C4-2B (cell line): ENCODE measurements around the gene CHN1.

Experiments
- H3K27ac ChIP-seq: fragments of 450-650 bp; 2 replicates; pipeline ENCODE4 v1.5.1; 2017
- ZFX ChIP-seq: fragments of 450-650 bp; IDR thresholded peaks from 2 replicates; pipeline ENCODE4 v1.6.1; 2017
- TF ChIP-seq, protein P1 (sequence below): fragments of 450-650 bp; conservative IDR thresholded peaks from 2 replicates; pipeline ENCODE4 v1.5.1; 2017; ENCODE audit warnings: mild to moderate bottlenecking

The CHN1 gene

DNA sequence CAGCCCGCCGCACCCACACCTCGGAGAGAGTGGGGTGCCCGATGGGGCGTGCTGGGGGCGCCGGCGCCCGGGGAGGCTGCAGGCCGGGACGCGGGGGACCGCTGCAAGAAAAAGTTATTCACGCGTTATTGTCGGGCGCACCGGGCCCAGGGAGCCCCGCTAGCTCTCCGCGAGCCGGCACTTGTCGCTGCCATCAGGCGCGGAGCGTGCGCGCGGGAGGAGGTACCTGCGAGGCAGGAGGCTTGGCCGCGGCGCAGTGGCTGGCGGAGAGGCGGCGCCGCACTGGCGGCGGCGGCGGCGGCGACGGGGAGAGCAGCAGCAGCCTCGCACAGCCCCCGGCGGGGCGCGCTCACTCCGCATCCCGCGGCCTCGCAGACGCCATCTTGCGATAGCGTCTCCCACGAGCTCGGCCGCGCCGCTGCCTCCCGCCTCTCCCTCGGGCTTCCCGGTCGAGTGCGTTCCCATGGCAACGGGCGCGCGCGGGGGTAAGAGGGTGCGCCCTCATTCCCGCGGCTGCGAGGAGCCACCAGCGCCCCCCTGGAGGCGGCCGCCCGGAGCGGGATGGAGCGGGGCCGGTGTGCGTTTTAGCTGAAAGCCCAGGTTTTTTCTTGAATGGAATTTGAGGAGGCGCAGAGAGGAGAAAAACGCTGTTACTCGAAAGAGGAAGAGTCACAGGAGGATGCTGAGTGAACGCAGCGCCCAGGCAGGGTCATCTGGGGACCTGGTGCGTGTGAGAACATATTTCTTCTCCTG, at the start of gene CHN1:
Gene CHN1, minus strand, starts transcription at position 402 of the 753 bp plus-strand sequence. CDS start 469 bp downstream, outside the sequence.
- TF ChIP-seq ZFX, result no peak
- TF ChIP-seq, protein P1, sequence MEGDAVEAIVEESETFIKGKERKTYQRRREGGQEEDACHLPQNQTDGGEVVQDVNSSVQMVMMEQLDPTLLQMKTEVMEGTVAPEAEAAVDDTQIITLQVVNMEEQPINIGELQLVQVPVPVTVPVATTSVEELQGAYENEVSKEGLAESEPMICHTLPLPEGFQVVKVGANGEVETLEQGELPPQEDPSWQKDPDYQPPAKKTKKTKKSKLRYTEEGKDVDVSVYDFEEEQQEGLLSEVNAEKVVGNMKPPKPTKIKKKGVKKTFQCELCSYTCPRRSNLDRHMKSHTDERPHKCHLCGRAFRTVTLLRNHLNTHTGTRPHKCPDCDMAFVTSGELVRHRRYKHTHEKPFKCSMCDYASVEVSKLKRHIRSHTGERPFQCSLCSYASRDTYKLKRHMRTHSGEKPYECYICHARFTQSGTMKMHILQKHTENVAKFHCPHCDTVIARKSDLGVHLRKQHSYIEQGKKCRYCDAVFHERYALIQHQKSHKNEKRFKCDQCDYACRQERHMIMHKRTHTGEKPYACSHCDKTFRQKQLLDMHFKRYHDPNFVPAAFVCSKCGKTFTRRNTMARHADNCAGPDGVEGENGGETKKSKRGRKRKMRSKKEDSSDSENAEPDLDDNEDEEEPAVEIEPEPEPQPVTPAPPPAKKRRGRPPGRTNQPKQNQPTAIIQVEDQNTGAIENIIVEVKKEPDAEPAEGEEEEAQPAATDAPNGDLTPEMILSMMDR, result peak; percentile 14; the same call in 1 of the 2 replicates
- H3K27ac ChIP-seq, result no peak within 1 kb of the TSS

DNA sequence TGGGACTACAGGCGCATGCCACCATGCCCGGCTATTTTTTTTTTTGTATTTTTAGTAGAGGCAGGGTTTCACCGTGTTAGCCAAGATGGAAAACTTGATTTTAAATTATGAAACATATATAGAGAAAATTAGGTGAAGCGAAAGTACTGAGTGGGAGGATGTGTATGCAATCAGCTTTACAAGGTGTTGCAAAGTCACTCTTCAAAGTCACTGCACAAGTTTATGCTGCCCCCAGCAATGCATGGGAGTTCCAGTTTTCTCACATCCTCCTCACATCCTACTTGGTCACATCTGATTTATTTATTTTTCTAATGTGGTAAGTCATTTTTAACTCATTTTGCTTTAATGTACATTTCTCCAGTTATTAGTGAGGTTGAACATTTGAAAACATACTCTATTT, 49.2 kb upstream of the CHN1 start:
- no peak overlapping the region for H3K27ac ChIP-seq
- TF ChIP-seq ZFX, result no peak

DNA sequence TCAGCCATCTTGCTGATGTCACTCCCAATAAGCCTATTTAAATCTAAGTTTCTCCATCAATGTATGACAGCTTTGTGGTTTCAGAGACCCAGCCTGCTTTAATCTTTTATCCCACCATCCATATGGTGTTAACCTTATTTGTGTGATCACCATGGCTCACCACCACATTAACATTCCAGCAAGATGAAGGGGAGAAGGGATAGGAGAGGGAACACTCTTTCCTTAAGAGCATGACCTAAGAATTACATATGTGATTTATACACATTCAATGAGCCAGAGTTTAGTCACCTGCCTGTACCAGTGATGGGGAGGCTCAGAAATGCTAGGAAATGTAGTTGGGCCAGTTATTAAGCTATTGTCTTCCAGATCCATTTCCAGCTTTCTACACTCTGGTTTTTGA, 44.5 kb upstream of the CHN1 start:
- no peak overlapping the region for H3K27ac ChIP-seq
- no peak for TF ChIP-seq ZFX
- TF ChIP-seq, protein P1, result no peak

DNA sequence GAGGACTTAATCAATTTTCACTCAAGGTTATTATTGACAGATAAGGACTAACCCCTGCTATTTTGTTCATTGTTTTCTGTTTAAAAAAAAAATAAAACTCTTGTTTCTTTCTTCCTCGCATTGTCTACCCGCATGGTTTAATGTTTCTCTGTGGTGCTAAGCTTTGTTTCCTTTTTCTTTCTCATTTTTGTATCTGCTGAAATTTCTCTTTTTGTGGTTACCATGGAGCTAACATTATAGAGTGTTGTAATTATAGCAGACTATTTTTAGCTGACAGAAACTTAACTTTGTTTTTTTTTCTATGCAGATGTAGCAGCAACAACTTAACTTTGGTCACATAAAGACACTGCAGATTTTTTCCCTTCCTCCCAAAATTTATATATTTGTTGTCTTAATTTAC, 43.1 kb upstream of the CHN1 start:
- no peak overlapping the region for H3K27ac ChIP-seq

DNA sequence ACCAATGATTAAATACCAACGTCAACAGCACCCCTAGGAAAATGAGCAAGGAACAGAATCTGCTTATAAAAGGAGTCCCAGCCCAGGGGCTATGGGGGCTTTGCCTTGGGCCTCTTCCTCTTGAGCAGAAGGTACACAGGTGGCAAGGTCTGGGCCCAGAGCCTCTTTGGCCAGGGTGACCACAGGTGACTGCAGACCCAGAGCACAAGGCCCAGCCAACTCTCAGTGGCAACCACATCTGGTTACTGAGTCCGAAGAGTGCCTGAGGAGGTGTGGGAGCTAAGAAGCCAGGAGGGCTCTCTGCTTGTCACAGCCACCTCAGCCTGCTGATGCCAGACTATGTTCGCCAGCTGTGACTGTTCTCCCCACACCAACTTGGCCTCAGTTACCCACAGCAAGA, 34.3 kb upstream of the CHN1 start:
- no peak overlapping the region for H3K27ac ChIP-seq
- no peak for TF ChIP-seq ZFX
- TF ChIP-seq, protein P1, result no peak

More for the DNA sequence above, 43.1 kb upstream of the CHN1 start:
- TF ChIP-seq, protein P1, result no peak
- no peak for TF ChIP-seq ZFX

- H3K27ac ChIP-seq, result no peak overlapping the region
- TF ChIP-seq, protein P1, result no peak
- TF ChIP-seq ZFX, result no peak
These were observed 33.9 kb upstream of the CHN1 start for GRCh38 chr2:175039031-175039430.

GRCh38 chr2:175037941-175038340, 32.8 kb upstream of the CHN1 start:
- TF ChIP-seq, protein P1, result no peak
- TF ChIP-seq ZFX, result no peak
- H3K27ac ChIP-seq, result no peak overlapping the region

GRCh38 chr2:175036582-175037018, 31.4 kb upstream of the CHN1 start:
- H3K27ac ChIP-seq, result no peak overlapping the region
- no peak for TF ChIP-seq ZFX
- TF ChIP-seq, protein P1, result peak; percentile 66
